ENCODE data around the gene RHOH.

DNA sequence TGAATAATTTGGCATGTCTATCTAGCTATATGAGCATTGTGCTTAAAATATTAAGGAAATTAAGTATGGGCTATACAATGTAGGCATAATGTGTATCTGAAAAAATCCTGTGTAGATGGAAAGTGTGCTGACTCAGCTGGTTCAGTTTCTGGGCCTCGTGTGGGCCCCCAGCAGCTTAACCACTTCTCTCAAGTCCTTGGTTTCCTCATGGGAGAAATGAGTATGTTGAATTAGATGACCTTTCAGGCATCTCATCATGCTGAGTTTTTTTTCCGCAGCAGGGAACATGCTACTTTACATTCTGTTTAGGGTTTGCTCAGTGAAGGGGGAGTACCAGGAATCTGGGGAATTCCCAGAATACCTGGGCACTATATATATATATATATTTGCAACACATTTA, 30.5 kb downstream of the RHOH start:
- TF ChIP-seq, protein P1, sequence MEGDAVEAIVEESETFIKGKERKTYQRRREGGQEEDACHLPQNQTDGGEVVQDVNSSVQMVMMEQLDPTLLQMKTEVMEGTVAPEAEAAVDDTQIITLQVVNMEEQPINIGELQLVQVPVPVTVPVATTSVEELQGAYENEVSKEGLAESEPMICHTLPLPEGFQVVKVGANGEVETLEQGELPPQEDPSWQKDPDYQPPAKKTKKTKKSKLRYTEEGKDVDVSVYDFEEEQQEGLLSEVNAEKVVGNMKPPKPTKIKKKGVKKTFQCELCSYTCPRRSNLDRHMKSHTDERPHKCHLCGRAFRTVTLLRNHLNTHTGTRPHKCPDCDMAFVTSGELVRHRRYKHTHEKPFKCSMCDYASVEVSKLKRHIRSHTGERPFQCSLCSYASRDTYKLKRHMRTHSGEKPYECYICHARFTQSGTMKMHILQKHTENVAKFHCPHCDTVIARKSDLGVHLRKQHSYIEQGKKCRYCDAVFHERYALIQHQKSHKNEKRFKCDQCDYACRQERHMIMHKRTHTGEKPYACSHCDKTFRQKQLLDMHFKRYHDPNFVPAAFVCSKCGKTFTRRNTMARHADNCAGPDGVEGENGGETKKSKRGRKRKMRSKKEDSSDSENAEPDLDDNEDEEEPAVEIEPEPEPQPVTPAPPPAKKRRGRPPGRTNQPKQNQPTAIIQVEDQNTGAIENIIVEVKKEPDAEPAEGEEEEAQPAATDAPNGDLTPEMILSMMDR (IDR thresholded peaks at IDR 0.05): no peak
- no peak for TF ChIP-seq POLR2A (IDR thresholded peaks at IDR 0.05)
